ENCODE data around the gene CYP24A1. TPM values are rescaled to one million over a fixed set of nuclear protein-coding genes. Genes with fewer than 3 reads are reported as not detected.
A peak's percentile ranks its signal among the peaks of the same experiment; 100 is the strongest.

Gene CYP24A1
- total and polyA plus RNA-seq, 2 of the 13 experiments (the other 11 are each of a cell fraction or from before 2014, with no cell fraction given) = 9.4 to 32.7 TPM

GRCh38 chr20:54122681-54123586 lies 50.9 kb downstream of the CYP24A1 start (continued):
- TF ChIP-seq ZNF564 (CRISPR knock-in tag; IDR thresholded peaks at IDR 0.05) = peak; percentile 38; the same call in 1 of the 2 replicates
- no peak for TF ChIP-seq KLF6 (CRISPR knock-in tag; IDR thresholded peaks at IDR 0.05)
- TF ChIP-seq CSRNP2 (CRISPR knock-in tag; conservative IDR thresholded peaks at IDR 0.05; ENCODE audit: low read depth) = no peak
- TF ChIP-seq SMYD3 (CRISPR knock-in tag; IDR thresholded peaks at IDR 0.05) = peak; percentile 54; the same call in 1 of the 2 replicates
- TF ChIP-seq IRX3 (CRISPR knock-in tag; IDR thresholded peaks at IDR 0.05; ENCODE audit: borderline replicate concordance, low read depth) = no peak
- TF ChIP-seq ZC3H13 (CRISPR knock-in tag; IDR thresholded peaks at IDR 0.05) = peak; percentile 58; the same call in 1 of the 2 replicates
- no peak for TF ChIP-seq SP1 (IDR thresholded peaks at IDR 0.05)
- TF ChIP-seq SP1 (CRISPR knock-in tag; IDR thresholded peaks at IDR 0.05) = peak; percentile 20; the same call in 1 of the 2 replicates
- peak; percentile 68; the same call in 1 of the 2 replicates for TF ChIP-seq ZBTB37 (CRISPR knock-in tag; IDR thresholded peaks at IDR 0.05)
- no peak for TF ChIP-seq ZNF672 (CRISPR knock-in tag; IDR thresholded peaks at IDR 0.05)
- 0 out of 2 replicates have a peak, but pooled peaks have one; percentile 19 for TF ChIP-seq PHF20 (CRISPR knock-in tag; IDR thresholded peaks at IDR 0.05)
- no peak; the same call in 1 of the 2 replicates for TF ChIP-seq GZF1 (CRISPR knock-in tag; IDR thresholded peaks at IDR 0.05)
- TF ChIP-seq HNF1B (CRISPR knock-in tag; IDR thresholded peaks at IDR 0.05) = 0 out of 2 replicates have a peak, but pooled peaks have one; percentile 63
- TF ChIP-seq PRDM15 (CRISPR knock-in tag; IDR thresholded peaks at IDR 0.05) = peak; percentile 39; the same call in 1 of the 2 replicates
- TF ChIP-seq ZNF337 (CRISPR knock-in tag; IDR thresholded peaks at IDR 0.05; ENCODE audit: borderline replicate concordance, low read depth) = peak; percentile 6; the same call in 1 of the 2 replicates
- TF ChIP-seq MBD4 (IDR thresholded peaks at IDR 0.05; ENCODE audit: borderline replicate concordance, low read length) = peak; percentile 34; the same call in 1 of the 2 replicates
- 0 out of 2 replicates have a peak, but pooled peaks have one; percentile 59 for TF ChIP-seq ZFP37 (CRISPR knock-in tag; IDR thresholded peaks at IDR 0.05; ENCODE audit: borderline replicate concordance)
- TF ChIP-seq ZNF414 (CRISPR knock-in tag; IDR thresholded peaks at IDR 0.05) = peak; percentile 66; the same call in 1 of the 2 replicates
